Neural progenitor cell (in vitro differentiated cells): Measurements from ENCODE around the gene C12orf75. TPM values are rescaled to one million over a fixed set of nuclear protein-coding genes. Genes with fewer than 3 reads are reported as not detected.
"Not testable (repeated sequence)": the region's sequence is repeated elsewhere in the genome, so short reads cannot be mapped to it uniquely, and the experiment has no call there.

Experiments
- DNase-seq: peaks from one replicate; pipeline ENCODE4 v3.0.0-alpha.2; 2016; ENCODE audit warnings: low spot score
- H2AFZ ChIP-seq: fragments of 200-600 bp; sonication (generic); replicated peaks from 2 replicates; pipeline ENCODE4 v1.6.1; 2016; ENCODE audit warnings: antibody characterized with exemption
- H3F3A ChIP-seq: fragments of 200-600 bp; sonication (generic); 2 replicates; pipeline ENCODE4 v1.6.1; 2016; ENCODE audit warnings: antibody characterized with exemption, low read depth
- H3K27ac ChIP-seq: fragments of 200-600 bp; sonication (generic); 2 replicates; pipeline ENCODE4 v1.5.1; 2016; ENCODE audit warnings: mild to moderate bottlenecking
- H3K27me3 ChIP-seq: fragments of 200-600 bp; sonication (generic); 2 replicates; pipeline ENCODE4 v1.6.1; 2016; ENCODE audit warnings: mild to moderate bottlenecking, moderate library complexity
- H3K36me3 ChIP-seq: fragments of 200-600 bp; sonication (generic); 2 replicates; pipeline ENCODE4 v1.5.1; 2016
- H3K4me1 ChIP-seq: fragments of 200-600 bp; sonication (generic); 2 replicates; pipeline ENCODE4 v1.6.1; 2016; ENCODE audit warnings: mixed run types
- H3K4me2 ChIP-seq: fragments of 200-600 bp; sonication (generic); 2 replicates; pipeline ENCODE4 v1.6.1; 2016
- H3K4me3 ChIP-seq: fragments of 200-600 bp; sonication (generic); 2 replicates; pipeline ENCODE4 v1.5.1; 2016
- H3K79me2 ChIP-seq: fragments of 200-600 bp; sonication (generic); 2 replicates; pipeline ENCODE4 v1.6.1; 2016; ENCODE audit warnings: low read depth
- H3K9ac ChIP-seq: fragments of 200-600 bp; sonication (generic); 2 replicates; pipeline ENCODE4 v1.6.1; 2016
- H3K9me3 ChIP-seq: fragments of 200-600 bp; sonication (generic); 2 replicates; pipeline ENCODE4 v1.5.1; 2016; ENCODE audit warnings: low read depth
- H4K20me1 ChIP-seq: fragments of 200-600 bp; sonication (generic); 2 replicates; pipeline ENCODE4 v1.6.1; 2016; ENCODE audit warnings: low read depth
- H3K27ac Mint-ChIP-seq: 3 replicates; pipeline ENCODE4 v1.8.0; 2021; ENCODE audit warnings: mixed read lengths
- H3K27me3 Mint-ChIP-seq: 2 replicates; pipeline ENCODE4 v1.8.0; 2022; ENCODE audit warnings: low read depth, mild to moderate bottlenecking, inconsistent platforms, moderate library complexity, mixed read lengths; ENCODE audit not compliant: insufficient read depth
- H3K36me3 Mint-ChIP-seq: 3 replicates; pipeline ENCODE4 v1.8.0; 2021; ENCODE audit warnings: mixed read lengths
- H3K4me1 Mint-ChIP-seq: 3 replicates; pipeline ENCODE4 v1.8.0; 2021; ENCODE audit warnings: mixed read lengths
- H3K4me3 Mint-ChIP-seq: 3 replicates; pipeline ENCODE4 v1.8.0; 2021; ENCODE audit warnings: mild to moderate bottlenecking, moderate library complexity, mixed read lengths
- H3K9me3 Mint-ChIP-seq: 3 replicates; pipeline ENCODE4 v1.8.0; 2020; ENCODE audit warnings: mixed read lengths
- total RNA-seq: library from RNA; depleted of rRNA; stranded (reverse); fragments of >200 nt; gene quantifications from 2 replicates; pipeline ENCODE4 v1.2.3, GENCODE V29; 2015; ENCODE audit warnings: low replicate concordance

C12orf75 gene
- total RNA-seq, 1 donor from 2014 or later: 59.9 TPM

- not testable (repeated sequence) for H3K9me3 ChIP-seq, H2AFZ ChIP-seq, H3K27me3 ChIP-seq, H3K27me3 Mint-ChIP-seq, H4K20me1 ChIP-seq, H3K4me1 ChIP-seq, H3K79me2 ChIP-seq, H3K4me3 ChIP-seq, H3K4me2 ChIP-seq, H3K27ac Mint-ChIP-seq, H3K9me3 Mint-ChIP-seq, H3K4me1 Mint-ChIP-seq, H3K36me3 ChIP-seq, H3F3A ChIP-seq, H3K27ac ChIP-seq, H3K36me3 Mint-ChIP-seq, H3K4me3 Mint-ChIP-seq, H3K9ac ChIP-seq, DNase-seq
These were observed 22.7 kb upstream of the C12orf75 start for GRCh38 chr12:105307601-105308314.

GRCh38 chr12:105308839-105309238, 21.7 kb upstream of the C12orf75 start:
- not testable (repeated sequence) for H3K4me2 ChIP-seq, DNase-seq, H3K4me3 Mint-ChIP-seq, H3K4me3 ChIP-seq, H3K27ac Mint-ChIP-seq, H3K9ac ChIP-seq, H3K36me3 ChIP-seq, H3K27me3 ChIP-seq, H3K36me3 Mint-ChIP-seq, H3K79me2 ChIP-seq, H3K9me3 ChIP-seq, H3K27me3 Mint-ChIP-seq, H3K4me1 ChIP-seq, H4K20me1 ChIP-seq, H3K4me1 Mint-ChIP-seq, H3K27ac ChIP-seq, H3F3A ChIP-seq, H2AFZ ChIP-seq
- peaks cover 13% of the 10 kb centered on the region for H3K9me3 Mint-ChIP-seq

GRCh38 chr12:105309384-105309783, 21.1 kb upstream of the C12orf75 start:
- not testable (repeated sequence) for H3K4me3 Mint-ChIP-seq, H3K36me3 Mint-ChIP-seq
- peaks cover 17% of the 10 kb centered on the region for H3K9me3 Mint-ChIP-seq

GRCh38 chr12:105310476-105311085, 19.9 kb upstream of the C12orf75 start:
- not testable (repeated sequence) for H4K20me1 ChIP-seq, H3K4me3 ChIP-seq, H3K36me3 ChIP-seq, H3K4me3 Mint-ChIP-seq, H3K27me3 Mint-ChIP-seq, H3K4me1 Mint-ChIP-seq, H3K9me3 ChIP-seq, H3K4me2 ChIP-seq, H3F3A ChIP-seq, H3K27ac Mint-ChIP-seq, DNase-seq, H3K27me3 ChIP-seq, H3K9ac ChIP-seq, H3K27ac ChIP-seq, H3K36me3 Mint-ChIP-seq, H3K4me1 ChIP-seq, H2AFZ ChIP-seq, H3K79me2 ChIP-seq
- peaks cover 19% of the 10 kb centered on the region for H3K9me3 Mint-ChIP-seq

More at GRCh38 chr12:105309384-105309783, 21.1 kb upstream of the C12orf75 start:
- H3K4me1 ChIP-seq, H3K4me1 Mint-ChIP-seq, H3K4me3 ChIP-seq, H3K27ac Mint-ChIP-seq, H4K20me1 ChIP-seq, H3F3A ChIP-seq, DNase-seq, H3K4me2 ChIP-seq, H3K36me3 ChIP-seq, H3K27me3 ChIP-seq, H3K79me2 ChIP-seq, H3K27ac ChIP-seq, H3K9ac ChIP-seq, H3K27me3 Mint-ChIP-seq, H2AFZ ChIP-seq, H3K9me3 ChIP-seq: not testable (repeated sequence)

GRCh38 chr12:105311936-105312335, 18.6 kb upstream of the C12orf75 start:
- not testable (repeated sequence) for H3K9me3 ChIP-seq, H3K36me3 ChIP-seq, H3K79me2 ChIP-seq, H3F3A ChIP-seq, H3K4me3 ChIP-seq, H3K4me1 ChIP-seq, H3K27ac ChIP-seq, H3K27ac Mint-ChIP-seq, H3K27me3 ChIP-seq, H4K20me1 ChIP-seq, H3K4me2 ChIP-seq, H3K4me1 Mint-ChIP-seq, H3K36me3 Mint-ChIP-seq, DNase-seq, H2AFZ ChIP-seq, H3K9ac ChIP-seq, H3K27me3 Mint-ChIP-seq, H3K4me3 Mint-ChIP-seq
- H3K9me3 Mint-ChIP-seq: peaks cover 19% of the 10 kb centered on the region

- H3K36me3 Mint-ChIP-seq, H4K20me1 ChIP-seq, H3K4me3 Mint-ChIP-seq, H3K36me3 ChIP-seq, H2AFZ ChIP-seq, H3K9ac ChIP-seq, H3K4me2 ChIP-seq, H3K4me1 ChIP-seq, H3K79me2 ChIP-seq, H3K4me3 ChIP-seq, H3F3A ChIP-seq, H3K4me1 Mint-ChIP-seq, H3K27ac ChIP-seq, DNase-seq, H3K27ac Mint-ChIP-seq, H3K27me3 Mint-ChIP-seq, H3K27me3 ChIP-seq, H3K9me3 ChIP-seq: not testable (repeated sequence)
- H3K9me3 Mint-ChIP-seq: peaks cover 16% of the 10 kb centered on the region
These were observed 16.7 kb upstream of the C12orf75 start for GRCh38 chr12:105313755-105314154.
